Tibial nerve (tissue), 4 donors: ENCODE measurements around the gene TMEM178B.

Experiments
- EP300 ChIP-seq, 2 donors: sonication (generic); formaldehyde crosslinking; IDR thresholded peaks; one replicate each; pipeline ENCODE4 v1.6.1; 2017; ENCODE audit warnings: antibody characterized with exemption in 2 of 2, mild to moderate bottlenecking in 1 of 2
- TF ChIP-seq, protein P1 (sequence below), 5 experiments: fragments of 200-600 bp in 3 of 5; fragments of 450-650 bp in 2 of 5; sonication (generic) in 3 of 5; IDR thresholded peaks; one replicate each; pipeline ENCODE4 v1.5.1; 2016 to 2019; ENCODE audit warnings: antibody characterized with exemption in 5 of 5, mild to moderate bottlenecking in 3 of 5, moderate library complexity in 2 of 5

DNA sequence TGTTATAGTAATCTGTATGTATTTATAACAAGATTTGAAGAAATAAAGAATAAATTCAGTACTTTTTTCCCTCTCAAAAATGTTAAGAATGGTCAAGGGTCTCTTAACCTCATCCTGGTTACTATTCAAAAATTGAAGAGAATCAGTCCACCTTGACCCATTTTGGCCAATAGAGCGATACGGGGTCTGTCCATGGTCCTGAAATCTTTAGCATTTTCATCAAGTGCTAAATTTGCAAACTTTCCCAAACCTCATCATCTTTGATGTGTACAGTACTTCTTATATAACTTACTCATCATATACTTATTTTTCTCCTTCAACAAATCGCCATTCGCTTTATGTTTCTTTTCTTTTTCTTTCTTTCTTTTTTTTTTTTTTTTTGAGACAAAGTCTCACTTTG, 23.6 kb downstream of the TMEM178B start:
- TF ChIP-seq, protein P1, sequence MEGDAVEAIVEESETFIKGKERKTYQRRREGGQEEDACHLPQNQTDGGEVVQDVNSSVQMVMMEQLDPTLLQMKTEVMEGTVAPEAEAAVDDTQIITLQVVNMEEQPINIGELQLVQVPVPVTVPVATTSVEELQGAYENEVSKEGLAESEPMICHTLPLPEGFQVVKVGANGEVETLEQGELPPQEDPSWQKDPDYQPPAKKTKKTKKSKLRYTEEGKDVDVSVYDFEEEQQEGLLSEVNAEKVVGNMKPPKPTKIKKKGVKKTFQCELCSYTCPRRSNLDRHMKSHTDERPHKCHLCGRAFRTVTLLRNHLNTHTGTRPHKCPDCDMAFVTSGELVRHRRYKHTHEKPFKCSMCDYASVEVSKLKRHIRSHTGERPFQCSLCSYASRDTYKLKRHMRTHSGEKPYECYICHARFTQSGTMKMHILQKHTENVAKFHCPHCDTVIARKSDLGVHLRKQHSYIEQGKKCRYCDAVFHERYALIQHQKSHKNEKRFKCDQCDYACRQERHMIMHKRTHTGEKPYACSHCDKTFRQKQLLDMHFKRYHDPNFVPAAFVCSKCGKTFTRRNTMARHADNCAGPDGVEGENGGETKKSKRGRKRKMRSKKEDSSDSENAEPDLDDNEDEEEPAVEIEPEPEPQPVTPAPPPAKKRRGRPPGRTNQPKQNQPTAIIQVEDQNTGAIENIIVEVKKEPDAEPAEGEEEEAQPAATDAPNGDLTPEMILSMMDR (IDR thresholded peaks at IDR 0.05), result no peak
- no peak for TF ChIP-seq EP300 (IDR thresholded peaks at IDR 0.05)
